GM19372 (cell line): ENCODE measurements around the gene MT1M.
"Not testable (repeated sequence)": the region's sequence is repeated elsewhere in the genome, so short reads cannot be mapped to it uniquely, and the experiment has no call there.

ENCODE experiments used
- ATAC-seq: cut with Tn5 transposase; IDR thresholded peaks from one replicate; pipeline ENCODE4 v1.9.1; 2021; ENCODE audit warnings: mild to moderate bottlenecking, low read depth, moderate library complexity; ENCODE audit not compliant: unreplicated experiment

The MT1M gene

DNA sequence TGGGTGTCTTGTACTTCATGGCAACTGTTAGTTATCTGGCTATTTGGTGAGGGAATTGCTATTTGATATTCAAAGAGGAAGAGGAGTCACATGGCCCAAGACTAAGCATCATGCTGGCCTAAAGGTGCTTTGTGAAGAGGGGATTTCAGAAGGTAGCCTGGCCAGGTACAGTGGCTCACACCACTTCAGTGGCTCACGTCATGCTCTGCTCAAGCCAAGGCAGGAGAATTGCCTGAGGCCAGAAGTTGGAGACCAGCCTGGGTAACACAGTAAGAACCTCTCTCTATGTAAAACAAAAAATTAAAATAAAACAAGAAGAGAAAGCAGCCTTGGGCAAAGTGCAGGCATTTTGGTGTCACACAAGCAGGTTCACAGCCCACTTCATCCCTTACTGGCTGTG lies 12.9 kb downstream of the MT1M start:
- no peak for ATAC-seq

DNA sequence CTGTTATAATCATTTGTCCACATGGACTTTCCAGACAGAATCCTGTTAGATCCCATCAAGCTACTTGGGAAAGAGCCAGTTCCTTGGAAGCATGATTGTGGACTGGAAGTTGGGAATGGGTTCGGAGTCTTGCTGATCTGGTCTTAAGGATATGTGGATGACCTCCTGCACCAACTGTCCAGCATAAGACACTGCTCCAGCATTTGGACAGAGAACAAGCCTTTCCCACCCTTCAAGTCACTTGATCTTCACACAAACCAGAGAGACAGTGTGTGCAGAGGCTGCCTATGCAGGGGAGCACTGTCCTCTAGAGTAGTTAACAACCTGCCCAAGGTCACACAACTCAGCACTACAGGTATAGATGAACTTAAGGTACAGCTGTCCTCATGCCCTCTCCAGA lies 13.4 kb downstream of the MT1M start:
- ATAC-seq, result no peak

DNA sequence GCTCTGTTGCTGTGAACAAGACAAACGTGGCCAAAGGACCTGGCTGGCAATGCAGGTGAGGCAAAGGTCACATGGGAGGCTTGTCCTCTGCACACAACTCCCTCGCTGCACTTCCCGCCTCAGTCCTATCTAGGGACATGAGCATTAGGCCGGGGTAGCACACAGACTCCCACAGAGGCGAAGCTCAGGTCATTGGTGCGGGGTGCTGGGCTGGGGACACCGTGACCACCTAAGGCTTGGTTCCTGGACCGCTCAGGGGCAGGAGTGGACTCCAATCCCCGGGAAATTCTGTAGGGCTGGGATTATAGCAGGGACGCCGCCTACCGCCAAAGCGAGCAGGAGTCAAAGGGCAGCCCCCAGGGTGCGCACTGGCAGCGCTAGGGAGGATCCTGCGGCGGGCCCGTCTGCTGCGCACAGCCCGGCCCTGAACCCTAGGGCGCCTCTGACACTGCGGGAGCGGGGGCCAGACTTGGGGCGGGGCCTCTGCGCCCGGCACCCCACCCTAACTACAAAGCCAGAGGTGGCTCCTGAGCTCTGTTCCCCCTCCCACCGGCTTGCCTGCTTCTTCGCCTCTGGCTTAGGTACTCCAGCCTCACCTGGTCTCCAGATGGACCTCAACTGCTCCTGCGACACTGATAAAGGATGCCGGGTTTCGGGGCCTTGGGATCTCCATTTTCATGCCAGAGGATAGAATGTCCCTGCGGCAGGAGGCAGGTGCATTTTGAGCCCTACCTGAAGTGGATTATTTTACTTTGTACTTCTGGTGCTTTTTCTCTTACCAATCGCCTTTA lies 15.4 kb downstream of the MT1M start:
- no peak for ATAC-seq

DNA sequence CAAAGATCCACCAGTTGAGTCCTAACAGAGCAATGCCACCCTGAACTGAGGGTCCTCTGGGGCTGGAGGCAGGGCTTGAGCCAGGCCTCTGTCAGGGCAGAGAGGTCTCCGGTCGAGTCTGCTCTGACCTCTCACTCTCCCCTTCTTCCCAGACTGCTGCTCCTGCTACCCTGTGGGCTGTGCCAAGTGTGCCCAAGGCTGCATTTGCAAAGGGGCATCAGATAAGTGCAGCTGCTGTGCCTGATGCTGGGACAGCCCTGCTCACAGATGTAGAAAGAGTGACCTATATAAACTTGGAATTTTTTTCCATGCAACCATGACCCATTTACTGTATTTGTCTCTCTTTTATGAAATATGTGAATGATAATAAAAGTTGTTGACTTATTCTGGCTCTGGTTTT lies 16.8 kb downstream of the MT1M start:
- ATAC-seq, result no peak

DNA sequence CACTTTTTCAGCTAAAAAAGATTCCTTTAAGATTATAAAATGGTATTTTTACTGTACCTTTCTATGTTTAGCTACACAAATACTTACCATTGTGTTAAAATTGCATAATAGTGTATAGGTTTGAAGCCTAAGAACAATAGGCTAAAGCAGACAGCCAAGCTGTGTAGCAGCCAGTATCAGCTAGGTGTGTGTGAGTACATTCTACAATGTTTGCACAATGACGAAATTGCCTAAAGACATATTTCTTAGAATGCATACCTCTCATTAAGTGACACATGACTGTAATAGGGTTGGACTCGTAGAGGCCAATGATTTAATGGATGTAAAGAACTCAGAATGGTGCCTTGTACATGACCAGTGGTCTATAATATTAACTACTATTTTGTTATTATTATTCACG lies 17.4 kb downstream of the MT1M start:
- no peak for ATAC-seq

DNA sequence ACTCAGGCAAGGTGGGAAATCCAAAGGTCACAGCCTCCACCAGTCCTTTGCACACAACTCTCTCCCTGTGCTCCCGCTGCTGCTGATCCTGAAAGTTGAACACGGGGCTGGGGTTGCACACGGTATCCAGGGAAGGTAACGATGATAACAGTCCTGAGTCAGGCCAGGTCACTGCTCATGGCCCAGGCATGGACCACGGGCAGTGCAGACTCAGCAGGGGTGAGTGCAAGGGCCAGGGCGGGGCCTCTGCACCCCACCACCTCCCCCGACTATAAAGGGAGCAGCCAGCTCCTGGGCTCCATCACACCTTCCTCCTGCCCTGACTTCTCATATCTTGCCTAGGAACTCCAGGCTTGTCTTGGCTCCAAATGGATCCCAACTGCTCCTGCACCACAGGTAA lies 19.1 kb downstream of the MT1M start, which contains the start of gene MT1B:
MT1B (plus strand) TSS at position 301 of the 400 bp plus-strand sequence; CDS start at position 369, 68 bp downstream.
- no peak for ATAC-seq

DNA sequence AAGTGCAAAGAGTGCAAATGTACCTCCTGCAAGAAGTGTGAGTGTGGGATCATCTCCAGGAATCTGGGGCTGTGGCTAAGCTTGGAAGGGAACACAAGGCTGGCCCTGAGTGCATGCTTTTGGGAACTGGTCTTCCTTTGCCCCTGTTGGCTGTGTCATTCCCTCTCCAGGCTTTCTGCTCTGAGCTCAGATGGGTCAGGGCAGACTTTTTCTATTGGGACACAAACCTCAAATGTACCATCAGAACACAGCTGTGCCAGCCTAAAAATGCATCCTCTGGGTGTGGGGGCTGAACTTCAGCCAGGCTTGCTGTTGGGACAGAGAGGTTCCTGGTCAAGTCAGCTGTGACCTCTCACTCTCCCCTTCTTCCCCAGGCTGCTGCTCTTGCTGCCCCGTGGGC lies 20.1 kb downstream of the MT1M start:
- ATAC-seq, result no peak

DNA sequence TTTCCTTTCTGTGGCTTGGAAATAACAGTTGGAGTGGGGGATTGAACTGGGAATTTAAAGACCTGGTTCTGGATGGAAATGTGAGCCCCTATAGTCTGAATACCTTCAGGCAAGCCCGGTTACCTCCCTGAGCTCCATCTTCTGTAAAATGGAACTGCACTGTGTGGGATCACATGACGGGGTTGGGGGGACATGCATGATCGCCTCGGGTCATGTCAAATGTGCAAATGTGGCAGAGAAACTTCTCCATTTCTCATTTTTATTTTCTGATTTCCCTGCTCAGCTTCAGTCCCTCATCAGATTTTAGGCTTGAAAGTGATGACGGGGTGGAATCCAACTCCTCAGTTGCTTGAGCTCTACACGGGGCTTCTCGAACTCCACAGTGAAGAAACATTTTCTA lies 20.8 kb downstream of the MT1M start:
- no peak for ATAC-seq

DNA sequence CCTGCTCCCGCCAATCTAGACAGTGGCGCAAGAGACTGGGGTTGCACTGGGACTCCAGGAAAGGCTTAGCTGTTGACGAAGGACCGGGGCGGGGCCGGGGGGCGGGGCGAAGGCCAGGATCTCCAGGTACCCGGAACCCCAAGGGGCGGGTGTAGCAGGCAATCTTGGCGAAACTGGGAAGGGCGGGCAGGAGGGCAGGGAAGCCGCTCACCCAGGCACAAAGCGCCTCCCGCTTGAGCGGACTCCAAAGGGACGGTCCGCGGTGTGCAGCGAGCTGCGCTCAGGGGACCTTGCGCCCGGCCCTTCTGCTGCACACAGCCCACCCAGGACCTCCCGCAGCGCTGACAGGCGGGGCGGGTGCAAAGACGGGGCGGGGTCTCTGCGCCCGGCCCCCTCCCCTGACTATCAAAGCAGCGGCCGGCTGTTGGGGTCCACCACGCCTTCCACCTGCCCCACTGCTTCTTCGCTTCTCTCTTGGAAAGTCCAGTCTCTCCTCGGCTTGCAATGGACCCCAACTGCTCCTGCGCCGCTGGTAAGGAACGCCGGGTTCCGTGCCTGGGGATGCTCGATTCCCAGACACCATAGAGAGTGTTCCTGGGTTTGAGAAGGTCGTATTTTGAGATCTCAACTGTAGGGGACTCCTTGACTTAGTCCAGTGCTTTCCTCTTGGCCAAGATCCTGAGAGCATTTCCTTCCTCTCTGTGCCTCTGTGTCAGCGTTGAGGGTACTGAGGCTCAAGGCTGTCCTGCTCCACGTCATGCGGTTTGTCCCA lies 25.3 kb downstream of the MT1M start, which contains the start of gene MT1F:
MT1F (plus strand) TSS at position 405 of the 772 bp plus-strand sequence; CDS start at position 505, 100 bp downstream.
- ATAC-seq, result no peak

DNA sequence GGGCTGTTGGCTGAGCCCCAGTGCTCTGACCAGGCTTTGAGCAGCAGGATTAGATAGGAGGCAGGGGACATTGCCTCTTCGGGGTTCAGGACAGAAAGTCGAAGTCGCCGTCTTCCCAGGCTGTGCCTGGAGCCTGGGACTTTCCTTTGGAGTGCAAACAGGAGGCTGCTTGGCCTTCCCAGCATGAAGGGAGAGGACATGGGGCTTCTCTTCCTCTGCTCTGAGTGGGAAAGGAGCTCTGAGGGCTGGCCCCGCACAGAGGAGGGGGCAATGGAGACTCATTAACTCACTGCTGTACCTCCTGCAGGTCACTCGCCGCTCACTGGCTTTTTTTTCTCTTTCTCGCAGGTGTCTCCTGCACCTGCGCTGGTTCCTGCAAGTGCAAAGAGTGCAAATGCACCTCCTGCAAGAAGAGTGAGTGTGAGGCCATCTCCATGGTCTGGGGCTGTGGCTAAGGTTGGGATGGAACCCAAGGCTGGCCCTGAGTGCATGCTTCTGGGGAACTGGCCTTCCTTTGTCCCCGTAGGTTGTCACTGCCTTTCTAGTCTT lies 25.9 kb downstream of the MT1M start:
- no peak for ATAC-seq

DNA sequence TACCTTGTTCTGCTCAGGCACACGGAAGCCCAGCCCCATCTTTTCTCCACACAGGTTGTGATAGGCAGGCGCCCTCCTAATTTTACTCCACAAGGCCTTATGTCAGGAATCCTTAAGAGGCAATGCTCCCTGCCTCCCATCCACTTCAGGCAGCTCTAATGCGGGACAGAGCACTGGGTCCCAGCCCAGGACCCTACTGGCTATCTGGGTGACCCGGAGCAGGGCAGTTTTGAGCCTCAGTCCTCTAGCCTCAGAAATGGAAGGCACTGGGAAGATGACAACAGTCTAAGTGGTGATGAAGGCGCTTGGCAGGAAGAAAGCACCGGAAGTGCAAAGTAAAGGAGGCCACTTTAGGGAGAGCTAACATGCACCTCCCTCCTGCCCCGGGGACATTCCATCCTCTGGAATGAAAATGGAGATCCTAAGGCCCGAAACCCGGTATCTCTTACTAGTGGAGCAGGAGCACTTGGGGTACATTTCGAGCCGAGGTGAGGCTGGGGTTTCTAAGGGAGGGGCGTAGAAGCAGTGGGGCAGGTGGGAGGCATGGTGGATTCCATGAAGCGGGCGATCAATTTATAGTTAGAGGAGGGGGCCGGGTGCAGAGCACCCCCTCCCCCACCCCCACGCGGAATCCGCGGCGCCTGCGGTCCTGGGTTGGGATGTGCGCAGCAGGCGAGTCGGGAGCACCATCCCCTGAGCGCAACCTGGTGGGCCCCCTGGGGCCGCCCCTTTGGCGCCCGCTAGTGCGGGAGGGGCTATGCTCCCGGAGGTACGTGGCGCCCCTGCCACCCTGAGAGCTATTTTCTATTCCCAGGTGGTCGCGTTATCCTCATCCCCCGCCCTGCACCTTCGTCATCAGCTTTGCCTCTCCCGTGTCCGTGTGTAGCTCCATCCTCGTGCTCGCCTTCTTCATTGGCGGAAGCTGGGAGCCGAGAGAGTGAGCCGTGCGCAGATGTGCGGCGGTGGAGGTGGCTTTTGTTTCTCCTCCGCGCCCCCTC lies 30.2 kb downstream of the MT1M start:
- ATAC-seq, result no peak

DNA sequence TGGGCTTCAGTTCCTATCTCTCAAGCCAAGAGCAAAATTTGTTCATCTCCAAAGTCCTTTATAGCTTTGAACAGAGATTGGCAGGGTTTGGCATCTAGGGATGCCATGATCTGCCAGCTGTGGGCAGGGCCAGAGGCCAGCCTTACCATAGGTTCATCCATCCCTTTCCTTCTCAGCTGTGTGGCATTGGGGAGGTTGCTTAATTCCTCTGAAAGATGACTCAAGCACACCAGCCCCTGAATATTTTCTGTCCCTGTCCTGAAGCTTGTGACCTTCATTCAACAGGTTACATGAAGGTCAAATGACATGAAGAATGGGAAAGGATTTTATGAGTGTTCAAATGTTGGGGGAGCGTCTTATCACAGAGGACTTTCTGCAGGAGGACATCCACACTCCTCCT lies 32.0 kb downstream of the MT1M start:
- ATAC-seq, result no peak

DNA sequence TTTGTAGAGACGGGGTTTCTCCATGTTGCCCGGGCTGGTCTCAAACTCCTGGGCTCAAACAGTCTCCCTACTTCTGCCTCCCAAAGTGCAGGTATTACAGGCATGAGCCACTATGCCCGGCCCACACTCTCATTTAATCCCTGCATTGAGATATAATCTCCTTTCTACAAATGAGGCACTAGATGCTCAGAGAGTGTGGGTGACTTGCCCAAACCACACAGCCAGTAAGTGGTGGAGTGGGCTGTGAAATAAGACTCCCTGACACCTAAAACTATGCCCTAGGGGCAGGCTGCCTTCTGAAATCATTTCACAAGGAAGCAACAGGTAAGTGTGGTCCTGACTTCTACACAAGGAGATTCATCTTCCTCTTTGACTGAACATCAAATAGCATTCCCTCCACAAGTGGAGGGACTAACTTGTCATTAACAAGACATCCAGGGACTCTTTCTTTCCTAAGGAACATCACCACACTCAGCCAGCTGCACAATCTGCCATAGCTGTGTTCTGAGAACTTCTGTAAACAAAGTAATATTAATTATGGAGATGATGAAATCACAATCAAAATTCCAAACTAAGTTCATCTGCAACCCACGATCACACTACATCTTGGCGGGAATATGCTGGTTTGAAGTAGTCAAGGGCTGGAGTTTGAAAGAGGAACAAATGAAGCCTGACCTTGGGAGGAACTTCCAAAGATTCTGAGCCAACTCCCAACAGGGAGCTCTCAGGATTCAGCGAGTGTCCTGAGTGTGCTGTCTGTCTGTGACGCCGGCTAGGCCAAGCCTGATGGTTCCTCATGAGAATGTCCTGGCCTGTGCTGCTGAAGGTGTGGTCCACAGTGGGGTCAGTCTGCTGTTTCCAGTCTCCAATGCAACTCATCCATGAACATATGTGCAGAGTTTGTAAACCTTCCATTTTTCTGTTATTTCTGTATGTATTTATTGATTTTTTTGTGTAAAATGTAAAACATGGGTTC lies 33.1 kb downstream of the MT1M start:
- not testable (repeated sequence) for ATAC-seq

DNA sequence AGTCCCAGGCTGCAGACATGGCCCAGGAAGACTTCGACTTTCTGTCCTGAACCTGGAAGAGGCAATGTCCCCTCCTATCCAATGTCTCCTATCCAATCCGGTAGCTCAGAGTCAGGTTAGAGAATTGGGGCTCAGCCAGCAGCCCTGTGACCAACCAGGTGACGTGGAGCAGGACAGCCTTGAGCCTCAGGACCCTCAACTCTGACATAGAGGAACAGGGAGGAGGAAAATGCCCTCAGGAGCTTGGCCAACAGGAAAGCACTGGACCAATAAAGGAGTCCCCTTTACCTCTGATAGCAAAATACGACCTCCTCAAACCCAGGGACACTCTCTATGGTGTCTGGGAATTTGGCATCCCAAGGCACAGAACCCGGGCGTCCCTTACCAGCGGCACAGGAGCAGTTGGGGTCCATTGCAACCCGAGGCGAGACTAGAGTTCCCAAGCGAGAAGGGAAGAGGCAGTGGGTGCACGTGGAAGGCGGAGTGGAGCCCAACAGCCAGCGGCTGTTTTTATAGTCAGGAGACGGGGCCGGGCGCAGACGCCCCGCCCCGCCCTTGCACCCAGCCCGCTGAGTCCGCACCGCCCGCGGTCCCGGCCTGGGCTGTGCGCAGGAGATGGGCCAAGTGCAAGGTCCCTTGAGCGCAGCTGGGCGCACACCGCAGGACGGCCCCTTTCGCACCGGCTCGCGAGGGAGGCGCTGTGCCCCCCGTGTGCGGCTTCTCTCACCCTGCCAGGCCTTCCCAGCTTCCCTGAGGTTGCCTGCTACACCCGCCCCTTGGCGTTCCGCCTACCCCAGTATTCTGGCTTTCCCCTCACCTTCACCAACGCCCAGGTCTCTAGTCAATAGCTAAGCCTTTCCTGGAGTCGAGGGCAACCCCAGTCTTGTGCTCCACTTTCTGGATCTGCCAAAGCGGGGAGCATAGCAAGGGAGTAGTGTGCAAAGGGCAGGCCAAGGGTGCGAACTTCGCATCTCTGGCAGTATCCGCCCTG lies 35.4 kb downstream of the MT1M start, which contains the start of gene MT1G:
MT1G (minus strand) TSS at position 485 of the 991 bp plus-strand sequence; CDS start at position 413, 72 bp downstream.
- ATAC-seq, result no peak

DNA sequence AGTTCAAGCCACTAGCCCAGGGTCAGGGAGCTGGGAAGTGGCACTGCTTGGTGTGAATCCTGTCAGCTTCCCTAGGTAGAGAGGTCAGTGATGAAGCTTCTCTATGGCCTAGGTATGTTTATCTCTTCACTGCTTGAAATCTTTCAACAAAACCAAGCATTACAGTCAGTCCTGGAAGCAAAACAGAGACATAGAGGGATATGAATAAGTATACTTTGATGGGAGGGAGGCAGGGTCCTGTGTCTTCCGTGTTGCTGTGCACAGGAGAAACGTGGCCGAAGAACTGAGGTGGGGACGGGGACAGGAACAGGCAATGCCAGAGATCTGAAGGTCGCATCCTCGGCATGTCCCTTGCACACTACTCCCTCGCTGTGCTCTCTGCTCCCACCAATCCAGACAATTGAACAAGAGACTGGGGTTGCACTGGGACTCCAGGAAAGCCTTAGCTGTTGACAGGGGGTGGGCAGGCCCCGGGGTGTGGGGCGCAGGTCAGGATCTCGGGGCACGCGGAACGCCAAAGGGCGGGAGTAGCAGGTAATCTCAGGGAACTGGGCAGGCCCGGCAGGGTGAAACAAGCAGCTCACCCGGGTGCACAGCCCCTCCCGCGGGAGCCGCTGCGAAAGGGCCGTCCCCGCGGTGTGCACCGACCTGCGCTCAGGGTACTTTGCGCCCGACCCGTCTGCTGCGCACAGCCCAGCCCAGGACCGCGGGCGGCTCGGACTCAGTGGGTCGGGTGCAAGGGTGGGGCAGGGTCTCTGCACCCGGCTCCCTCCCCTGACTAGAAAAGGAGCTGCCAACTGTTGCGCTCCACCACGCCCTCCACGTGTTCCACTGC lies 36.8 kb downstream of the MT1M start, which contains the start of gene MT1H:
MT1H (plus strand) TSS at position 810 of the 835 bp plus-strand sequence. CDS start 71 bp downstream, outside the sequence.
- ATAC-seq, result no peak

DNA sequence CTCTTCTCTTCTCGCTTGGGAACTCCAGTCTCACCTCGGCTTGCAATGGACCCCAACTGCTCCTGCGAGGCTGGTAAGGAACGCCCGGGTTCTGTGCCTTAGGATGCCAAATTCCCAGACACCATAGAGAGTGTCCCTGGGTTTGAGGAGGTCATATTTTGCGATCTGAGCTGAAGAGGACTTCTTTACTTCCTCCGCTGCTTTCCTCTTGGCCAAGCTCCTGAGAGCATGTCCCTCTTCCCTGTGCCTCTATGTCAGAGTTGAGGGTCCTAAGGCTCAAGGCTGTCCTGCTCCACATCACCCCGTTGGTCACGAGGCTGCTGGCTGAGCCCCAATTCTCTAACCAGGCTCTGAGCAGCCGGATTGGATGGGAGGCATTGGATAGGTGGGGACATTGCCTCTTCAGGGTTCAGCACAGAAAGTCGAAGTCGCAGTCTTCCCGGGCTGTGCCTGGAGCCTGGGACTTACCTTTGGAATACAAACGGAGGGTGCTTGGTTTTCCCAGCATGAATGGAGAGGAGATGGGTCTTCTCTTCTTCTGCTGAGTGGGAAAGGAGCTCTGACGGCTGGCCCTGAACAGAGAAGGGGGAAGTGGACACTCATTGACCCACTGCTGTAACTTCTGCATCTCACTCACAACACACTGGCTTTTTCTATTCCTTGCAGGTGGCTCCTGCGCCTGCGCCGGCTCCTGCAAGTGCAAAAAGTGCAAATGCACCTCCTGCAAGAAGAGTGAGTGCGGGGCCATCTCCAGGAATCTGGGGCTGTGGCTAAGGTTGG lies 37.6 kb downstream of the MT1M start:
- no peak for ATAC-seq
